ENCODE data around the gene ZFP1.

The ZFP1 gene

GRCh38 chr16:75113541-75114121 lies 34.7 kb upstream of the ZFP1 start (continued):
- TF ChIP-seq, protein P1, sequence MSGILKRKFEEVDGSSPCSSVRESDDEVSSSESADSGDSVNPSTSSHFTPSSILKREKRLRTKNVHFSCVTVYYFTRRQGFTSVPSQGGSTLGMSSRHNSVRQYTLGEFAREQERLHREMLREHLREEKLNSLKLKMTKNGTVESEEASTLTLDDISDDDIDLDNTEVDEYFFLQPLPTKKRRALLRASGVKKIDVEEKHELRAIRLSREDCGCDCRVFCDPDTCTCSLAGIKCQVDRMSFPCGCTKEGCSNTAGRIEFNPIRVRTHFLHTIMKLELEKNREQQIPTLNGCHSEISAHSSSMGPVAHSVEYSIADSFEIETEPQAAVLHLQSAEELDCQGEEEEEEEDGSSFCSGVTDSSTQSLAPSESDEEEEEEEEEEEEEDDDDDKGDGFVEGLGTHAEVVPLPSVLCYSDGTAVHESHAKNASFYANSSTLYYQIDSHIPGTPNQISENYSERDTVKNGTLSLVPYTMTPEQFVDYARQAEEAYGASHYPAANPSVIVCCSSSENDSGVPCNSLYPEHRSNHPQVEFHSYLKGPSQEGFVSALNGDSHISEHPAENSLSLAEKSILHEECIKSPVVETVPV (CRISPR knock-in tag; IDR thresholded peaks at IDR 0.05): no peak
- TF ChIP-seq RARB (CRISPR knock-in tag; IDR thresholded peaks at IDR 0.05): no peak
- TF ChIP-seq TOX (CRISPR knock-in tag; IDR thresholded peaks at IDR 0.05; ENCODE audit: borderline replicate concordance): no peak

- ATAC-seq: no peak
- TF ChIP-seq, protein P2, sequence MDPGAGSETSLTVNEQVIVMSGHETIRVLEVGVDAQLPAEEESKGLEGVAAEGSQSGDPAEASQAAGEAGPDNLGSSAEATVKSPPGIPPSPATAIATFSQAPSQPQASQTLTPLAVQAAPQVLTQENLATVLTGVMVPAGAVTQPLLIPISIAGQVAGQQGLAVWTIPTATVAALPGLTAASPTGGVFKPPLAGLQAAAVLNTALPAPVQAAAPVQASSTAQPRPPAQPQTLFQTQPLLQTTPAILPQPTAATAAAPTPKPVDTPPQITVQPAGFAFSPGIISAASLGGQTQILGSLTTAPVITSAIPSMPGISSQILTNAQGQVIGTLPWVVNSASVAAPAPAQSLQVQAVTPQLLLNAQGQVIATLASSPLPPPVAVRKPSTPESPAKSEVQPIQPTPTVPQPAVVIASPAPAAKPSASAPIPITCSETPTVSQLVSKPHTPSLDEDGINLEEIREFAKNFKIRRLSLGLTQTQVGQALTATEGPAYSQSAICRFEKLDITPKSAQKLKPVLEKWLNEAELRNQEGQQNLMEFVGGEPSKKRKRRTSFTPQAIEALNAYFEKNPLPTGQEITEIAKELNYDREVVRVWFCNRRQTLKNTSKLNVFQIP (CRISPR knock-in tag; IDR thresholded peaks at IDR 0.05; ENCODE audit: borderline replicate concordance, low read depth): no peak
- TF ChIP-seq CREB5 (CRISPR knock-in tag; IDR thresholded peaks at IDR 0.05; ENCODE audit: low read depth) (no peak), ZNF8 (CRISPR knock-in tag; IDR thresholded peaks at IDR 0.05) (no peak), ARNTL (CRISPR knock-in tag; IDR thresholded peaks at IDR 0.05; ENCODE audit: borderline replicate concordance, low read depth) (no peak), ZNF565 (CRISPR knock-in tag; conservative IDR thresholded peaks at IDR 0.05; ENCODE audit: low read depth) (no peak), ZFP30 (CRISPR knock-in tag; IDR thresholded peaks at IDR 0.05) (no peak), OSR1 (CRISPR knock-in tag; IDR thresholded peaks at IDR 0.05) (no peak)
Observed at GRCh38 chr16:75114179-75114945, 34.0 kb upstream of the ZFP1 start.

DNA sequence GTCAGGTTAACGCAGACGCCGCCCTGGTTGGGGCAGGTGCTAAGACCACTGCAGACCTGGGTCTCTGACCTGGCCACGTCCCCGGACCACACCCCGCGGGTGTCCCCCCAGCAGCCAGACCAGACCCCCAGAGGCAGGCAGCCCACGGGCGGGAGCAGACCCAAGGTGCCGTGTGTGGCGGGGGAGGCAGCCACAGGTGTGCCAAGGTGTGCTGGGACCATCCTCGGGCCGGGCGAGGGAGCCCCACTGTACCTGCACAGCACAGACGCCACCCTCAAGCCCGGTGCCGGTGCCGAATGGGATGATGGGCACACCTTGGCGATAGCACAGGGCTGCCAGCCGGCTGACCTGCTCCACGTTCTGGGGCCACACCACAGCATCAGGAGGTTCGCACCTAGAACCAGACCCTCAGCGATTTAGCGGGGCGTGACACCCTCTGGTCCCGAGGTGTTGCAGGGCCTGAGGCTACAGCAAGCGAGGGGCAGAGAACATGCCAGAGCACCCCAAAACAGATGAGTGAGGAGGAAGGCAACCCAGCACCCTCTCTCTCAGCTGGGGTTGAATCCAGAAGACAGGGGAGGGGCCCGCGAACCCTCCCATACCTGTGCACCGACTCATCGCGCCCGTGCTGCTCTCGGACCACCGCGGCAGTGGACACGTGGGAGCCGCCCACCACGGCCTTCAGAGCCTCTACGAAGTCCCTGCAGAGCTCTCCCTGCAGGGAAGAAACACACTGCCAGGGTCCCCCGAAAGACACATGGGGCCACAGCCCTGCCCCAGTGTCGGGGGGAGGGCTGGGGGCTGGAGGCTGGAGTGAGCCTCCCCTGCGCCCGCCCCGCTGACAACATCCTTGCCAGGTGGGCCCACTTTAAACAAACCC lies 33.1 kb upstream of the ZFP1 start:
- TF ChIP-seq CREB5 (CRISPR knock-in tag; IDR thresholded peaks at IDR 0.05; ENCODE audit: low read depth) (no peak), ARNTL (CRISPR knock-in tag; IDR thresholded peaks at IDR 0.05; ENCODE audit: borderline replicate concordance, low read depth) (no peak), ZNF565 (CRISPR knock-in tag; conservative IDR thresholded peaks at IDR 0.05; ENCODE audit: low read depth) (no peak), SNAI2 (CRISPR knock-in tag; IDR thresholded peaks at IDR 0.05) (no peak), RARB (CRISPR knock-in tag; IDR thresholded peaks at IDR 0.05) (no peak), ZNF8 (CRISPR knock-in tag; IDR thresholded peaks at IDR 0.05) (no peak)
- TF ChIP-seq, protein P2 (CRISPR knock-in tag; IDR thresholded peaks at IDR 0.05; ENCODE audit: borderline replicate concordance, low read depth): no peak
- no peak for ATAC-seq

GRCh38 chr16:75116081-75116910 lies 32.0 kb upstream of the ZFP1 start, which contains the start of gene LDHD:
TSS of gene LDHD (minus strand) at chr16:75116780. CDS start at chr16:75116720, 60 bp downstream.
- ATAC-seq: peak; percentile 89
- TF ChIP-seq OSR1 (CRISPR knock-in tag; IDR thresholded peaks at IDR 0.05): no peak
- TF ChIP-seq TOX (CRISPR knock-in tag; IDR thresholded peaks at IDR 0.05; ENCODE audit: borderline replicate concordance): no peak
- TF ChIP-seq CREB5 (CRISPR knock-in tag; IDR thresholded peaks at IDR 0.05; ENCODE audit: low read depth): no peak
- no peak for TF ChIP-seq GLIS3 (CRISPR knock-in tag; IDR thresholded peaks at IDR 0.05)
- TF ChIP-seq, protein P3, sequence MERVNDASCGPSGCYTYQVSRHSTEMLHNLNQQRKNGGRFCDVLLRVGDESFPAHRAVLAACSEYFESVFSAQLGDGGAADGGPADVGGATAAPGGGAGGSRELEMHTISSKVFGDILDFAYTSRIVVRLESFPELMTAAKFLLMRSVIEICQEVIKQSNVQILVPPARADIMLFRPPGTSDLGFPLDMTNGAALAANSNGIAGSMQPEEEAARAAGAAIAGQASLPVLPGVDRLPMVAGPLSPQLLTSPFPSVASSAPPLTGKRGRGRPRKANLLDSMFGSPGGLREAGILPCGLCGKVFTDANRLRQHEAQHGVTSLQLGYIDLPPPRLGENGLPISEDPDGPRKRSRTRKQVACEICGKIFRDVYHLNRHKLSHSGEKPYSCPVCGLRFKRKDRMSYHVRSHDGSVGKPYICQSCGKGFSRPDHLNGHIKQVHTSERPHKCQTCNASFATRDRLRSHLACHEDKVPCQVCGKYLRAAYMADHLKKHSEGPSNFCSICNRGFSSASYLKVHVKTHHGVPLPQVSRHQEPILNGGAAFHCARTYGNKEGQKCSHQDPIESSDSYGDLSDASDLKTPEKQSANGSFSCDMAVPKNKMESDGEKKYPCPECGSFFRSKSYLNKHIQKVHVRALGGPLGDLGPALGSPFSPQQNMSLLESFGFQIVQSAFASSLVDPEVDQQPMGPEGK (CRISPR knock-in tag; IDR thresholded peaks at IDR 0.05; ENCODE audit: borderline replicate concordance): no peak
- TF ChIP-seq RARB (CRISPR knock-in tag; IDR thresholded peaks at IDR 0.05): no peak
- TF ChIP-seq ZNF8 (CRISPR knock-in tag; IDR thresholded peaks at IDR 0.05): no peak
- no peak for TF ChIP-seq ZFP30 (CRISPR knock-in tag; IDR thresholded peaks at IDR 0.05)
